ENCODE data around the gene VAMP4. TPM values are rescaled to one million over a fixed set of nuclear protein-coding genes. Genes with fewer than 3 reads are reported as not detected.
"Not testable (repeated sequence)": the region's sequence is repeated elsewhere in the genome, so short reads cannot be mapped to it uniquely, and the experiment has no call there.

Gene VAMP4
- total RNA-seq, 4 donors from 2014 or later = 5.0 to 16.9 (median 7.4) TPM

GRCh38 chr1:171707583-171707982 lies 34.3 kb downstream of the VAMP4 start:
- ATAC-seq (ENCODE audit: low FRiP score) = no peak
- DNase-seq (ENCODE audit: low spot score) = no peak
- TF ChIP-seq CTCF (IDR thresholded peaks at IDR 0.05) = no peak

GRCh38 chr1:171702598-171702997 lies 39.3 kb downstream of the VAMP4 start:
- TF ChIP-seq CTCF (IDR thresholded peaks at IDR 0.05) = no peak
- ATAC-seq (ENCODE audit: low FRiP score) = no peak
- DNase-seq (ENCODE audit: low spot score) = no peak

GRCh38 chr1:171699531-171699930 lies 42.3 kb downstream of the VAMP4 start:
- no peak for DNase-seq (ENCODE audit: low spot score)
- ATAC-seq (ENCODE audit: low FRiP score) = no peak
- no peak for TF ChIP-seq CTCF (IDR thresholded peaks at IDR 0.05)

GRCh38 chr1:171695772-171696171 lies 46.1 kb downstream of the VAMP4 start:
- DNase-seq (ENCODE audit: low spot score); ATAC-seq (ENCODE audit: low FRiP score): not testable (repeated sequence)

- DNase-seq (ENCODE audit: low spot score); ATAC-seq (ENCODE audit: low FRiP score): not testable (repeated sequence)
These were observed 48.3 kb downstream of the VAMP4 start for GRCh38 chr1:171693541-171693940.

- no peak for DNase-seq (ENCODE audit: low spot score)
- no peak for TF ChIP-seq CTCF (IDR thresholded peaks at IDR 0.05)
- ATAC-seq (ENCODE audit: low FRiP score) = no peak
These were observed 58.0 kb downstream of the VAMP4 start for GRCh38 chr1:171683870-171684269.

- no peak for ATAC-seq (ENCODE audit: low FRiP score)
- TF ChIP-seq CTCF (IDR thresholded peaks at IDR 0.05) = no peak
- no peak for DNase-seq (ENCODE audit: low spot score)
These were observed 61.5 kb downstream of the VAMP4 start for GRCh38 chr1:171680339-171680738.

GRCh38 chr1:171676823-171677222 lies 65.0 kb downstream of the VAMP4 start:
- no peak for ATAC-seq (ENCODE audit: low FRiP score)
- TF ChIP-seq CTCF (IDR thresholded peaks at IDR 0.05) = no peak
- DNase-seq (ENCODE audit: low spot score) = no peak
